K562 (cell line): Measurements from ENCODE around the gene KDM5A. TPM values are rescaled to one million over a fixed set of nuclear protein-coding genes. Genes with fewer than 3 reads are reported as not detected.

Source experiments
- ATAC-seq: fragments of 200-7000 bp; cut with Tn5 transposase; 3 replicates; pipeline ENCODE4 v1.9.1; 2020; ENCODE audit warnings: moderate library complexity
- BruUV-seq: library from RNA; stranded (reverse); fragments of 400-500 nt; replicated peaks from 2 replicates; lab custom pipeline; 2021; lab: Mats Ljungman, UMichigan
- CTCF ChIA-PET: fragments of 300-600 bp; formaldehyde crosslinking; extraction: SDS; loops from one replicate; lab custom pipeline; 2021; ENCODE audit warnings: low intra/inter-chr PET ratio; lab: Yijun Ruan, JAX
- POLR2A ChIA-PET: fragments of 300-600, 350-650 bp; sonication (Branson Sonifier 250); formaldehyde crosslinking; extraction: SDS; loops from one replicate; lab custom pipeline; 2021; ENCODE audit warnings: antibody characterized with exemption, inconsistent platforms; lab: Yijun Ruan, JAX
- DNase-seq, 4 experiments: peaks; one replicate each; pipeline versions ENCODE4 v3.0.0 to v3.0.0-alpha.2; 2011 to 2018; ENCODE audit warnings: low spot score in 3 of 4, mixed read lengths in 3 of 4; ENCODE audit errors: extremely low read depth in 1 of 4
- FAIRE-seq: peaks from 2 replicates; lab custom pipeline; 2011; peaks lifted over from hg19 to GRCh38; lab: Jason Lieb, UNC
- H2AFZ ChIP-seq: 2 replicates; pipeline ENCODE4 v1.6.0; 2011; ENCODE audit warnings: low read depth, low read length, control low read depth, inconsistent platforms
- H3K27ac ChIP-seq: fragments of 200-600 bp; 3 replicates; pipeline ENCODE4 v1.8.0; 2011; ENCODE audit warnings: low read depth, mild to moderate bottlenecking, control low read depth, inconsistent platforms, low read length, moderate library complexity, mixed read lengths; ENCODE audit errors: extremely low read depth
- H3K27me3 ChIP-seq, 2 experiments: fragments of 300-600 bp in 1 of 2; 2 replicates in 1 of 2; 3 replicates in 1 of 2; pipeline versions ENCODE4 v1.6.0 to v1.8.0; 2011; ENCODE audit warnings: inconsistent platforms in 2 of 2, low read length in 2 of 2, mild to moderate bottlenecking in 1 of 2, mixed read lengths in 1 of 2, moderate library complexity in 1 of 2; ENCODE audit not compliant: control insufficient read depth in 2 of 2, insufficient read depth in 2 of 2
- H3K36me3 ChIP-seq: fragments of 300-600 bp; 3 replicates; pipeline ENCODE4 v1.8.0; 2011; ENCODE audit warnings: mild to moderate bottlenecking, low read length, inconsistent platforms; ENCODE audit not compliant: control insufficient read depth, insufficient read depth
- H3K4me1 ChIP-seq, 2 experiments: fragments of 200-600 bp in 1 of 2; replicated peaks in 1 of 2; 2 replicates in 1 of 2; 3 replicates in 1 of 2; pipeline versions ENCODE4 v1.5.1 to v1.8.0; 2011; ENCODE audit warnings: inconsistent platforms in 2 of 2, low read length in 2 of 2, mild to moderate bottlenecking in 1 of 2, mixed read lengths in 1 of 2, moderate library complexity in 1 of 2; ENCODE audit not compliant: control insufficient read depth in 2 of 2, insufficient read depth in 2 of 2
- H3K4me2 ChIP-seq: 2 replicates; pipeline ENCODE4 v1.6.1; 2011; ENCODE audit warnings: low read length, control low read depth, inconsistent platforms, mixed read lengths; ENCODE audit not compliant: insufficient read depth
- H3K4me3 ChIP-seq: fragments of 200-600 bp; sonication (generic), shearing (Covaris generic); 2 replicates; pipeline ENCODE4 v1.5.1; 2016; ENCODE audit warnings: control low read depth, inconsistent platforms
- H3K79me2 ChIP-seq: fragments of 200-600 bp; 3 replicates; pipeline ENCODE4 v1.8.0; 2011; ENCODE audit warnings: low read length, inconsistent platforms; ENCODE audit not compliant: control insufficient read depth, insufficient read depth
- H3K9ac ChIP-seq, 2 experiments: 2 replicates each; pipeline versions ENCODE4 v1.6.0 to v1.6.1; 2011; ENCODE audit warnings: low read depth in 2 of 2, low read length in 2 of 2, control low read depth in 1 of 2, inconsistent platforms in 1 of 2, mild to moderate bottlenecking in 1 of 2, mixed read lengths in 1 of 2; ENCODE audit not compliant: insufficient read depth in 1 of 2
- H3K9me1 ChIP-seq: one replicate; pipeline ENCODE4 v1.6.0; 2011; ENCODE audit warnings: inconsistent platforms, mild to moderate bottlenecking, low read length, moderate library complexity; ENCODE audit not compliant: control insufficient read depth, insufficient read depth
- H3K9me3 ChIP-seq: replicated peaks from 2 replicates; pipeline ENCODE4 v1.5.1; 2011; ENCODE audit warnings: low read depth, low read length, inconsistent platforms; ENCODE audit not compliant: control insufficient read depth, insufficient read depth
- H4K20me1 ChIP-seq: replicated peaks from 2 replicates; pipeline ENCODE4 v1.6.1; 2011; ENCODE audit warnings: low read length, inconsistent platforms, mixed read lengths; ENCODE audit not compliant: control insufficient read depth, insufficient read depth
- CEBPB ChIP-seq: fragments of 450-650 bp; IDR thresholded peaks from 2 replicates; pipeline ENCODE4 v1.6.1; 2016; ENCODE audit warnings: missing genetic modification characterization, missing compliant biosample characterization
- CXXC5 ChIP-seq: fragments of 250-450 bp; sonication (Bioruptor Pico); IDR thresholded peaks from 2 replicates; pipeline ENCODE4 v1.8.0; 2022; ENCODE audit warnings: inconsistent platforms, mild to moderate bottlenecking, moderate library complexity
- HSF4 ChIP-seq: fragments of 250-450 bp; sonication (Bioruptor Pico); IDR thresholded peaks from 2 replicates; pipeline ENCODE4 v2.1.2; 2022; ENCODE audit warnings: mild to moderate bottlenecking, moderate library complexity, borderline replicate concordance
- MBD1 ChIP-seq: fragments of 250-450 bp; sonication (Bioruptor Pico); IDR thresholded peaks from 2 replicates; pipeline ENCODE4 v1.8.0; 2022; ENCODE audit warnings: inconsistent platforms
- MBD2 ChIP-seq: sonication (generic); IDR thresholded peaks from 2 replicates; pipeline ENCODE4 v1.6.1; 2016; ENCODE audit warnings: low read depth, borderline replicate concordance
- PYGO2 ChIP-seq: fragments of 450-650 bp; IDR thresholded peaks from 2 replicates; pipeline ENCODE4 v1.6.1; 2016; ENCODE audit warnings: mild to moderate bottlenecking, missing genetic modification characterization, moderate library complexity, missing compliant biosample characterization
- SRSF9 ChIP-seq: fragments of 200-400 bp; formaldehyde crosslinking; IDR thresholded peaks from 2 replicates; pipeline ENCODE4 v1.6.1; 2017; ENCODE audit warnings: low read depth, low read length, borderline replicate concordance
- TFE3 ChIP-seq: fragments of 450-650 bp; formaldehyde crosslinking; IDR thresholded peaks from 2 replicates; pipeline ENCODE4 v1.4.0; 2020; ENCODE audit warnings: mild to moderate bottlenecking, mixed read lengths
- ZNF140 ChIP-seq: fragments of 250-450 bp; sonication (Bioruptor Pico); IDR thresholded peaks from 2 replicates; pipeline ENCODE4 v1.8.0; 2021; ENCODE audit warnings: moderate library complexity, mild to moderate bottlenecking, inconsistent platforms
- ZNF274 ChIP-seq: IDR thresholded peaks from 2 replicates; pipeline ENCODE4 v1.6.1; 2011; ENCODE audit warnings: low read depth, mild to moderate bottlenecking, low read length, moderate library complexity, borderline replicate concordance
- ZNF41 ChIP-seq: fragments of 250-450 bp; sonication (Bioruptor Pico); conservative IDR thresholded peaks from 2 replicates; pipeline ENCODE4 v1.4.0; 2020; ENCODE audit warnings: mild to moderate bottlenecking
- ZNF431 ChIP-seq: sonication (generic); formaldehyde crosslinking; IDR thresholded peaks from 2 replicates; pipeline ENCODE4 v1.8.0; 2022; ENCODE audit warnings: mild to moderate bottlenecking, missing genetic modification reagents
- ZNF707 ChIP-seq: fragments of 250-450 bp; sonication (Bioruptor Pico); conservative IDR thresholded peaks from 2 replicates; pipeline ENCODE4 v1.8.0; 2022; ENCODE audit warnings: inconsistent platforms, mild to moderate bottlenecking, moderate library complexity
- WGBS: fragments of 100-300 bp; shearing (Covaris generic); methylation state at CpG from one replicate; pipeline ENCODE4 v1.1.6; 2016; ENCODE audit warnings: low coverage, mixed read lengths; ENCODE audit not compliant: insufficient coverage; ENCODE audit errors: missing lambda C conversion rate; 5-methylcytosine and 5-hydroxymethylcytosine counted together
- in situ Hi-C: fragments of 300-500 bp; cut with MboI; formaldehyde crosslinking; loops from 4 replicates; pipeline ENCODE4 v1.15.0; 2018; ENCODE audit warnings: inconsistent platforms, mixed read lengths
- intact Hi-C: fragments of 100-400 bp; cut with micrococcal nuclease; formaldehyde crosslinking; loops from 2 replicates; pipeline ENCODE4 v1.14.2; 2022
- polyA plus RNA-seq, 8 experiments: library from polyadenylated mRNA; depleted of rRNA in 4 of 8; stranded (reverse) in 5 of 8; unstranded in 3 of 8; fragments of >200 nt; fragmentation: Nextera tagmentation in 2 of 8; fragmentation: Illumina TruSeq in 1 of 8; extraction: Ambion mirVana in 2 of 8; extraction: Trizol in 1 of 8; gene quantifications; 2 replicates each; pipeline versions ENCODE4 v1.2.1 to v1.2.3, GENCODE V29; 2011 to 2014; ENCODE audit warnings: inconsistent platforms in 1 of 8, missing spikeins in 1 of 8
- total RNA-seq, 7 experiments: library from RNA; depleted of rRNA in 6 of 7; stranded (reverse); fragments of >200 nt in 6 of 7; fragmentation: Illumina TruSeq in 2 of 7; extraction: Trizol in 2 of 7; gene quantifications; 2 replicates each; pipeline versions ENCODE4 v1.2.1 to v1.2.3, GENCODE V29; 2011 to 2021; ENCODE audit warnings: low replicate concordance in 1 of 7

Gene KDM5A
- total and polyA plus RNA-seq, 9 of the 15 experiments (the other 6 are each of a cell fraction or from before 2014, with no cell fraction given), result 5.5 to 35.1 (median 13.1) TPM

- ChIA-PET POLR2A (no interaction called here), CTCF (no interaction called here)
- BruUV-seq, result no TSS peak
- no peak for FAIRE-seq
- Histone ChIP-seq H3K27ac (no peak overlapping the region), H3K36me3 (no peaks in the 10 kb centered on the region), H3K4me2 (no peak overlapping the region), H3K9me1 (no peaks in the 10 kb centered on the region), H4K20me1 (no peaks in the 10 kb centered on the region), H3K9me3 (no peaks in the 10 kb centered on the region), H2AFZ (no peak overlapping the region), H3K27me3 (no peaks in the 10 kb centered on the region), H3K79me2 (no peaks in the 10 kb centered on the region), H3K4me1 (peaks cover 0 to 9% of the 10 kb centered on the region in 2 experiments; a peak in 2 of 5 replicates), H3K4me3 (no peak overlapping the region)
- intact Hi-C loops, result no loop called here
- WGBS, result 11% methylated on average over 3 of the region's 3 CpGs
- no peak for DNase-seq
- in situ Hi-C loops, result no loop called here
- TF ChIP-seq ZNF431, result no peak
- TF ChIP-seq CEBPB (tag), result no peak
- TF ChIP-seq TFE3 (CRISPR knock-in tag), result no peak
- no peak for TF ChIP-seq HSF4 (CRISPR knock-in tag)
- no peak for TF ChIP-seq MBD1 (CRISPR knock-in tag)
- TF ChIP-seq ZNF274, result no peak
- TF ChIP-seq ZNF41 (CRISPR knock-in tag), result no peak
- TF ChIP-seq CXXC5 (CRISPR knock-in tag), result no peak
- TF ChIP-seq MBD2, result no peak
- no peak for TF ChIP-seq ZNF707 (CRISPR knock-in tag)
- TF ChIP-seq SRSF9, result no peak
- no peak for TF ChIP-seq PYGO2 (tag)
- TF ChIP-seq ZNF140, result no peak
- TF ChIP-seq, all 486 proteins: peak for 0
- no peak overlapping the region for H3K9ac ChIP-seq
- no peak for ATAC-seq
Observed at GRCh38 chr12:269191-269590, 119.9 kb downstream of the KDM5A start.
